SK-N-SH (cell line): ENCODE data around the gene CD109. TPM values are rescaled to one million over a fixed set of nuclear protein-coding genes. Genes with fewer than 3 reads are reported as not detected.

ENCODE experiments used
- CTCF ChIA-PET: fragments of 300-600, 350-600 bp; formaldehyde crosslinking; extraction: SDS; loops from one replicate; lab custom pipeline; 2021; lab: Yijun Ruan, JAX
- POLR2A ChIA-PET: fragments of 350-600 bp; sonication (Branson Sonifier 250); formaldehyde crosslinking; extraction: SDS; loops from one replicate; lab custom pipeline; 2020; ENCODE audit warnings: antibody characterized with exemption, inconsistent platforms; lab: Yijun Ruan, JAX
- DNase-seq: peaks from one replicate; pipeline ENCODE4 v3.0.0; 2012
- H2AFZ ChIP-seq: fragments of 200-600 bp; sonication (generic); 2 replicates; pipeline ENCODE4 v1.8.1; 2016; ENCODE audit warnings: antibody characterized with exemption, mild to moderate bottlenecking, low read depth
- H3F3A ChIP-seq: fragments of 200-600 bp; sonication (generic); replicated peaks from 2 replicates; pipeline ENCODE3; 2016; ENCODE audit warnings: antibody characterized with exemption, mild to moderate bottlenecking; ENCODE audit not compliant: insufficient read depth
- H3K27ac ChIP-seq, 2 experiments: fragments of 200-500 bp in 1 of 2; fragments of 200-600 bp in 1 of 2; sonication (Bioruptor generic) in 1 of 2; sonication (generic), shearing (Covaris generic) in 1 of 2; 2 replicates each; pipeline versions ENCODE4 v1.5.1 to v1.6.1; 2014 to 2016; ENCODE audit warnings: low read depth in 2 of 2, inconsistent platforms in 1 of 2, low read length in 1 of 2, mild to moderate bottlenecking in 1 of 2, mixed read lengths in 1 of 2
- H3K27me3 ChIP-seq: fragments of 200-600 bp; sonication (generic), shearing (Covaris generic); 2 replicates; pipeline ENCODE4 v1.6.1; 2016; ENCODE audit warnings: mixed run types; ENCODE audit not compliant: insufficient read depth
- H3K36me3 ChIP-seq, 2 experiments: fragments of 200-500 bp in 1 of 2; fragments of 200-600 bp in 1 of 2; sonication (Bioruptor generic) in 1 of 2; sonication (generic) in 1 of 2; replicated peaks in 1 of 2; 2 replicates each; pipeline versions ENCODE3 to v1.5.1; 2014 to 2016; ENCODE audit warnings: low read length in 1 of 2, mild to moderate bottlenecking in 1 of 2; ENCODE audit not compliant: insufficient read depth in 2 of 2, control insufficient read depth in 1 of 2
- H3K4me1 ChIP-seq, 2 experiments: fragments of 200-500 bp in 1 of 2; fragments of 200-600 bp in 1 of 2; sonication (Bioruptor generic) in 1 of 2; sonication (generic), shearing (Covaris generic) in 1 of 2; 2 replicates each; pipeline versions ENCODE4 v1.5.1 to v1.6.1; 2014 to 2016; ENCODE audit warnings: low read depth in 1 of 2, low read length in 1 of 2, mixed run types in 1 of 2; ENCODE audit not compliant: insufficient read depth in 2 of 2, control insufficient read depth in 1 of 2
- H3K4me2 ChIP-seq: fragments of 200-600 bp; sonication (generic), shearing (Covaris generic); 2 replicates; pipeline ENCODE4 v1.6.1; 2017; ENCODE audit warnings: mixed run types
- H3K4me3 ChIP-seq, 2 experiments: fragments of 200-500 bp in 1 of 2; fragments of 200-600 bp in 1 of 2; sonication (Bioruptor generic) in 1 of 2; sonication (generic), shearing (Covaris generic) in 1 of 2; 2 replicates each; pipeline versions ENCODE4 v1.5.1 to v1.8.1; 2014 to 2016; ENCODE audit warnings: low read depth in 2 of 2, inconsistent platforms in 1 of 2, low read length in 1 of 2, mild to moderate bottlenecking in 1 of 2, mixed read lengths in 1 of 2, moderate library complexity in 1 of 2
- H3K79me2 ChIP-seq: fragments of 200-600 bp; sonication (generic); 2 replicates; pipeline ENCODE4 v1.8.1; 2017; ENCODE audit warnings: mild to moderate bottlenecking; ENCODE audit not compliant: insufficient read depth
- H3K9ac ChIP-seq: fragments of 200-600 bp; sonication (generic); 2 replicates; pipeline ENCODE4 v1.6.1; 2017; ENCODE audit warnings: mixed run types
- H3K9me2 ChIP-seq: fragments of 200-600 bp; sonication (generic); 2 replicates; pipeline ENCODE4 v1.6.1; 2017; ENCODE audit warnings: mixed run types
- H3K9me3 ChIP-seq: fragments of 200-600 bp; sonication (generic); 2 replicates; pipeline ENCODE4 v1.6.1; 2017; ENCODE audit warnings: mixed run types, mild to moderate bottlenecking, moderate library complexity
- H4K20me1 ChIP-seq: fragments of 200-600 bp; sonication (generic); 2 replicates; pipeline ENCODE4 v1.6.1; 2017; ENCODE audit warnings: mild to moderate bottlenecking, mixed run types; ENCODE audit not compliant: insufficient read depth
- ELF1 ChIP-seq: IDR thresholded peaks from 2 replicates; pipeline ENCODE4 v1.4.0; 2012
- EP300 ChIP-seq, 2 experiments: IDR thresholded peaks; 2 replicates each; pipeline versions ENCODE4 v1.4.0 to v1.6.1; 2012; ENCODE audit warnings: borderline replicate concordance in 1 of 2, low read depth in 1 of 2, low read length in 1 of 2
- EZH2phosphoT487 ChIP-seq: fragments of 200-600 bp; sonication (generic); IDR thresholded peaks from 2 replicates; pipeline ENCODE4 v1.6.1; 2017; ENCODE audit warnings: low read depth, mixed run types, mild to moderate bottlenecking, antibody characterized with exemption, moderate library complexity, borderline replicate concordance
- GATA2 ChIP-seq: sonication (generic); formaldehyde crosslinking; IDR thresholded peaks from 2 replicates; pipeline ENCODE4 v1.5.0; 2020; ENCODE audit warnings: mild to moderate bottlenecking, missing genetic modification reagents
- MXI1 ChIP-seq: IDR thresholded peaks from 2 replicates; pipeline ENCODE4 v1.6.1; 2012; ENCODE audit warnings: mild to moderate bottlenecking, low read depth, low read length, improper control_type of control experiment
- NFIC ChIP-seq: IDR thresholded peaks from 2 replicates; pipeline ENCODE4 v1.4.0; 2012; ENCODE audit warnings: borderline replicate concordance
- RFX5 ChIP-seq: IDR thresholded peaks from 2 replicates; pipeline ENCODE4 v1.6.1; 2012; ENCODE audit warnings: mild to moderate bottlenecking, improper control_type of control experiment, low read length
- RXRA ChIP-seq: IDR thresholded peaks from 2 replicates; pipeline ENCODE4 v1.4.0; 2012; ENCODE audit warnings: low read depth, mild to moderate bottlenecking, borderline replicate concordance
- SIN3A ChIP-seq: IDR thresholded peaks from 2 replicates; pipeline ENCODE4 v1.6.1; 2012; ENCODE audit warnings: low read depth, mild to moderate bottlenecking, low read length, moderate library complexity, borderline replicate concordance
- TAF1 ChIP-seq: IDR thresholded peaks from 2 replicates; pipeline ENCODE4 v1.6.1; 2012; ENCODE audit warnings: low read depth, mild to moderate bottlenecking, low read length, moderate library complexity, borderline replicate concordance
- TCF12 ChIP-seq: IDR thresholded peaks from 2 replicates; pipeline ENCODE4 v1.4.0; 2012
- USF1 ChIP-seq: IDR thresholded peaks from 2 replicates; pipeline ENCODE4 v1.4.0; 2012; ENCODE audit warnings: low read depth, borderline replicate concordance
- YY1 ChIP-seq: IDR thresholded peaks from 2 replicates; pipeline ENCODE4 v1.4.0; 2012; ENCODE audit warnings: low read depth, mild to moderate bottlenecking
- WGBS: methylation state at CpG from one replicate; pipeline ENCODE4 v1.1.6; 2017; ENCODE audit warnings: low lambda C conversion rate; 5-methylcytosine and 5-hydroxymethylcytosine counted together
- polyA plus RNA-seq, 3 experiments: library from polyadenylated mRNA; depleted of rRNA; stranded (reverse); fragments of >200 nt; gene quantifications; 2 replicates each; pipeline ENCODE4 v1.2.3, GENCODE V29; 2012
- TF ChIP-seq, protein P1 (sequence below): fragments of 150-350 bp; IDR thresholded peaks from 2 replicates; pipeline ENCODE4 v1.6.1; 2017; ENCODE audit warnings: antibody characterized with exemption, low read length, low read depth, borderline replicate concordance
- TF ChIP-seq, protein P2 (sequence below): fragments of 200-600 bp; sonication (generic); IDR thresholded peaks from 2 replicates; pipeline ENCODE4 v1.6.1; 2017; ENCODE audit warnings: antibody characterized with exemption, mild to moderate bottlenecking, moderate library complexity
- TF ChIP-seq, protein P3 (sequence below): IDR thresholded peaks from 2 replicates; pipeline ENCODE4 v1.4.0; 2012; ENCODE audit warnings: low read depth

CD109 gene
- polyA plus RNA-seq, 1 of the 3 experiments (the other 2 are of a cell fraction), result 19.7 TPM

GRCh38 chr6:73826571-73826970 lies 130.6 kb downstream of the CD109 start:
- no peak for DNase-seq
- H3K27me3 ChIP-seq, result no peaks in the 10 kb centered on the region
- H3K4me1 ChIP-seq, result no peaks in the 10 kb centered on the region
- H3K79me2 ChIP-seq, result no peaks in the 10 kb centered on the region
- H4K20me1 ChIP-seq, result no peaks in the 10 kb centered on the region
- H3K9ac ChIP-seq, result no peak overlapping the region
- no peak overlapping the region for H2AFZ ChIP-seq
- no peaks in the 10 kb centered on the region for H3K9me3 ChIP-seq
- no peak overlapping the region for H3K4me3 ChIP-seq
- ChIA-PET POLR2A (no interaction called here), CTCF (no interaction called here)
- H3K9me2 ChIP-seq, result no peaks in the 10 kb centered on the region
- H3K4me2 ChIP-seq, result no peak overlapping the region
- H3F3A ChIP-seq, result peaks cover 5% of the 10 kb centered on the region
- H3K27ac ChIP-seq, result no peak overlapping the region
- H3K36me3 ChIP-seq, result peaks cover 4% of the 10 kb centered on the region in 2 experiments
- TF ChIP-seq TAF1, result no peak
- no peak for TF ChIP-seq EZH2phosphoT487
- no peak for TF ChIP-seq YY1
- no peak for TF ChIP-seq NFIC
- TF ChIP-seq USF1, result no peak
- TF ChIP-seq EP300 (IDR thresholded peaks at IDR 0.05; ENCODE audit: borderline replicate concordance in 1 of 2, low read depth in 1 of 2, low read length in 1 of 2), result no peak
- TF ChIP-seq, protein P1, sequence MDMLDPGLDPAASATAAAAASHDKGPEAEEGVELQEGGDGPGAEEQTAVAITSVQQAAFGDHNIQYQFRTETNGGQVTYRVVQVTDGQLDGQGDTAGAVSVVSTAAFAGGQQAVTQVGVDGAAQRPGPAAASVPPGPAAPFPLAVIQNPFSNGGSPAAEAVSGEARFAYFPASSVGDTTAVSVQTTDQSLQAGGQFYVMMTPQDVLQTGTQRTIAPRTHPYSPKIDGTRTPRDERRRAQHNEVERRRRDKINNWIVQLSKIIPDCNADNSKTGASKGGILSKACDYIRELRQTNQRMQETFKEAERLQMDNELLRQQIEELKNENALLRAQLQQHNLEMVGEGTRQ, result no peak
- TF ChIP-seq, protein P2, sequence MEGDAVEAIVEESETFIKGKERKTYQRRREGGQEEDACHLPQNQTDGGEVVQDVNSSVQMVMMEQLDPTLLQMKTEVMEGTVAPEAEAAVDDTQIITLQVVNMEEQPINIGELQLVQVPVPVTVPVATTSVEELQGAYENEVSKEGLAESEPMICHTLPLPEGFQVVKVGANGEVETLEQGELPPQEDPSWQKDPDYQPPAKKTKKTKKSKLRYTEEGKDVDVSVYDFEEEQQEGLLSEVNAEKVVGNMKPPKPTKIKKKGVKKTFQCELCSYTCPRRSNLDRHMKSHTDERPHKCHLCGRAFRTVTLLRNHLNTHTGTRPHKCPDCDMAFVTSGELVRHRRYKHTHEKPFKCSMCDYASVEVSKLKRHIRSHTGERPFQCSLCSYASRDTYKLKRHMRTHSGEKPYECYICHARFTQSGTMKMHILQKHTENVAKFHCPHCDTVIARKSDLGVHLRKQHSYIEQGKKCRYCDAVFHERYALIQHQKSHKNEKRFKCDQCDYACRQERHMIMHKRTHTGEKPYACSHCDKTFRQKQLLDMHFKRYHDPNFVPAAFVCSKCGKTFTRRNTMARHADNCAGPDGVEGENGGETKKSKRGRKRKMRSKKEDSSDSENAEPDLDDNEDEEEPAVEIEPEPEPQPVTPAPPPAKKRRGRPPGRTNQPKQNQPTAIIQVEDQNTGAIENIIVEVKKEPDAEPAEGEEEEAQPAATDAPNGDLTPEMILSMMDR, result no peak
- TF ChIP-seq GATA2 (CRISPR knock-in tag), result no peak
- TF ChIP-seq TCF12, result no peak
- TF ChIP-seq SIN3A, result no peak
- TF ChIP-seq, protein P3, sequence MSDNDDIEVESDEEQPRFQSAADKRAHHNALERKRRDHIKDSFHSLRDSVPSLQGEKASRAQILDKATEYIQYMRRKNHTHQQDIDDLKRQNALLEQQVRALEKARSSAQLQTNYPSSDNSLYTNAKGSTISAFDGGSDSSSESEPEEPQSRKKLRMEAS, result no peak
- no peak for TF ChIP-seq RFX5
- no peak for TF ChIP-seq RXRA
- TF ChIP-seq ELF1, result no peak
- no peak for TF ChIP-seq MXI1
- WGBS, result 37% methylated on average over 1 of the region's 1 CpG
